HEK293T (cell line): ENCODE measurements around the gene CACTIN.

ENCODE experiments used
- CTCF ChIA-PET: fragments of 350-600 bp; formaldehyde crosslinking; extraction: SDS; loops from one replicate; lab custom pipeline; 2021; ENCODE audit warnings: antibody characterized with exemption, inconsistent platforms; lab: Yijun Ruan, JAX
- POLR2A ChIA-PET: fragments of 350-600 bp; formaldehyde crosslinking; extraction: SDS; loops from one replicate; lab custom pipeline; 2020; ENCODE audit warnings: antibody characterized with exemption, inconsistent platforms; lab: Yijun Ruan, JAX
- DNase-seq: peaks from one replicate; pipeline ENCODE4 v3.0.0; 2012; ENCODE audit warnings: mixed read lengths; ENCODE audit errors: extremely low spot score
- ARNT ChIP-seq: fragments of 450-650 bp; IDR thresholded peaks from 2 replicates; pipeline ENCODE4 v1.6.1; 2017; ENCODE audit warnings: mild to moderate bottlenecking
- BHLHE40 ChIP-seq: fragments of 450-650 bp; IDR thresholded peaks from 2 replicates; pipeline ENCODE4 v1.6.1; 2016; ENCODE audit warnings: mild to moderate bottlenecking, moderate library complexity, borderline replicate concordance
- CTBP1 ChIP-seq: fragments of 450-650 bp; IDR thresholded peaks from 2 replicates; pipeline ENCODE4 v1.6.1; 2016; ENCODE audit warnings: borderline replicate concordance
- ELF4 ChIP-seq: fragments of 450-650 bp; IDR thresholded peaks from 2 replicates; pipeline ENCODE4 v1.6.1; 2017; ENCODE audit warnings: antibody characterized with exemption
- FOXA1 ChIP-seq: fragments of 450-650 bp; IDR thresholded peaks from 2 replicates; pipeline ENCODE4 v1.6.1; 2016; ENCODE audit warnings: mild to moderate bottlenecking
- FOXK2 ChIP-seq: fragments of 450-650 bp; IDR thresholded peaks from 2 replicates; pipeline ENCODE4 v1.6.1; 2016; ENCODE audit warnings: mild to moderate bottlenecking
- FOXM1 ChIP-seq: fragments of 450-650 bp; IDR thresholded peaks from 2 replicates; pipeline ENCODE4 v1.6.1; 2017; ENCODE audit warnings: mild to moderate bottlenecking, borderline replicate concordance
- HDGF ChIP-seq: fragments of 450-650 bp; IDR thresholded peaks from 2 replicates; pipeline ENCODE4 v1.6.1; 2017; ENCODE audit warnings: antibody characterized with exemption, borderline replicate concordance
- L3MBTL2 ChIP-seq: fragments of 450-650 bp; conservative IDR thresholded peaks from 2 replicates; pipeline ENCODE4 v1.6.1; 2016; ENCODE audit warnings: mild to moderate bottlenecking
- LEF1 ChIP-seq: fragments of 450-650 bp; IDR thresholded peaks from 2 replicates; pipeline ENCODE4 v1.6.1; 2017; ENCODE audit warnings: mild to moderate bottlenecking, borderline replicate concordance
- NFRKB ChIP-seq: fragments of 450-650 bp; IDR thresholded peaks from 2 replicates; pipeline ENCODE4 v1.6.1; 2016; ENCODE audit warnings: mild to moderate bottlenecking, moderate library complexity
- SP1 ChIP-seq: fragments of 450-650 bp; IDR thresholded peaks from 2 replicates; pipeline ENCODE4 v1.6.1; 2017
- SUZ12 ChIP-seq: fragments of 450-650 bp; IDR thresholded peaks from 2 replicates; pipeline ENCODE4 v1.6.1; 2016; ENCODE audit warnings: mild to moderate bottlenecking
- TARDBP ChIP-seq: fragments of 450-650 bp; IDR thresholded peaks from 2 replicates; pipeline ENCODE4 v1.6.1; 2016
- ZNF384 ChIP-seq: fragments of 450-650 bp; IDR thresholded peaks from 2 replicates; pipeline ENCODE4 v1.6.1; 2016
- TF ChIP-seq, protein P1 (sequence below): fragments of 450-650 bp; IDR thresholded peaks from 2 replicates; pipeline ENCODE4 v1.6.1; 2016

The CACTIN gene

GRCh38 chr19:3642987-3643673 lies 16.5 kb upstream of the CACTIN start:
- peak; percentile 83 for DNase-seq
- TF ChIP-seq CTBP1: no peak
- no peak for TF ChIP-seq LEF1
- TF ChIP-seq FOXA1: no peak
- TF ChIP-seq SP1: no peak
- TF ChIP-seq FOXM1: no peak
- no peak for TF ChIP-seq TARDBP
- no peak for TF ChIP-seq L3MBTL2
- no peak for TF ChIP-seq ARNT
- TF ChIP-seq, protein P1, sequence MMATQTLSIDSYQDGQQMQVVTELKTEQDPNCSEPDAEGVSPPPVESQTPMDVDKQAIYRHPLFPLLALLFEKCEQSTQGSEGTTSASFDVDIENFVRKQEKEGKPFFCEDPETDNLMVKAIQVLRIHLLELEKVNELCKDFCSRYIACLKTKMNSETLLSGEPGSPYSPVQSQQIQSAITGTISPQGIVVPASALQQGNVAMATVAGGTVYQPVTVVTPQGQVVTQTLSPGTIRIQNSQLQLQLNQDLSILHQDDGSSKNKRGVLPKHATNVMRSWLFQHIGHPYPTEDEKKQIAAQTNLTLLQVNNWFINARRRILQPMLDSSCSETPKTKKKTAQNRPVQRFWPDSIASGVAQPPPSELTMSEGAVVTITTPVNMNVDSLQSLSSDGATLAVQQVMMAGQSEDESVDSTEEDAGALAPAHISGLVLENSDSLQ: no peak
- TF ChIP-seq ELF4: no peak
- TF ChIP-seq BHLHE40: no peak
- no peak for TF ChIP-seq SUZ12
- TF ChIP-seq NFRKB: no peak
- TF ChIP-seq FOXK2: no peak
- TF ChIP-seq ZNF384: no peak
- no peak for TF ChIP-seq HDGF
- CTCF ChIA-PET: no interaction called here
- POLR2A ChIA-PET: no interaction called here

- CTCF ChIA-PET: no interaction called here
- TF ChIP-seq L3MBTL2: no peak
- no peak for DNase-seq
- POLR2A ChIA-PET: no interaction called here
Observed at GRCh38 chr19:3642296-3642695, 15.7 kb upstream of the CACTIN start.

DNA sequence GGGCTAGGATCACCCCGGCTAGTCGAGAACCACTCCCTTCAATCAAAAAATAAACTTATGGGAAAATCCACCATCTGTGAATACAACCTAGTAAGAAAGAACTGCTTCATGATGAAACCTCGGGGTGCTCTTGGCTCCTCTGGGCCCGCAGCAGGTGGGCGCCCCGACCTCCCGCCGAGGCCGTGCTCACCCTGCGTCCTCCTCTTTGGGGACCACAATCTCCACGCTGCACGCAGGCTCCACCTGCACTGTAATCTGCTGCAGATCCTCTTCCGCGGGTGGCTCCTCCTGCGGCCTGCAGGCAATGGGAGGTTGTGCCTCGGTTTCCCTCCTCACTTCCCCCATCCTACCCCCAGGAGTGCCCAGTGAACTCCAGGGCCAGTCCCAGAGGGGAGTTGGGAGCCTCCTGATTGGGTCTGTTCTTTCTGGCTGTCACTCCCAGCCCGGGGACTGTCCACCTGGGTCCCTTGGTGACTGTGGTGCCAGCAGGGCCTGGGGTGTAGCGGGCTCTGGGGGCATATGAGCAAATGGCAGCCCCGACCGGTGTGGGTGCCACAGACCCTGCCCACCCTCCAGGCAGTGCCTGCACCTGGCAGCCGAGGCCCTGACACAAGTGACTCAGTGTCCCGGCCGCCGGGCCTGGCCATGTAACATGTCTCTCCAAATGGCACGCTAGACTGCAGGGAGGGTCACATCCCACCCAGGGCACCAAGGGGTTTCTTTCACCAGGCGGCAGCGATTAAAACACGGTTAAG lies 15.1 kb upstream of the CACTIN start:
- no peak for DNase-seq
- ChIA-PET POLR2A (no interaction called here), CTCF (no interaction called here)
- TF ChIP-seq HDGF: no peak
- TF ChIP-seq BHLHE40: no peak
- no peak for TF ChIP-seq CTBP1
- no peak for TF ChIP-seq TARDBP
- TF ChIP-seq FOXA1: no peak
- TF ChIP-seq NFRKB: no peak
- TF ChIP-seq, protein P1: no peak
- TF ChIP-seq L3MBTL2: no peak
- TF ChIP-seq ELF4: no peak
- no peak for TF ChIP-seq FOXK2
- no peak for TF ChIP-seq FOXM1
- TF ChIP-seq ZNF384: no peak
- no peak for TF ChIP-seq SUZ12
- no peak for TF ChIP-seq ARNT
- TF ChIP-seq SP1: no peak

- TF ChIP-seq LEF1: no peak
- TF ChIP-seq NFRKB: no peak
- TF ChIP-seq BHLHE40: no peak
- TF ChIP-seq, protein P1: no peak
- TF ChIP-seq FOXK2: no peak
- TF ChIP-seq HDGF: no peak
- TF ChIP-seq CTBP1: no peak
- TF ChIP-seq ELF4: no peak
- TF ChIP-seq SUZ12: no peak
- ChIA-PET CTCF (no interaction called here), POLR2A (no interaction called here)
- DNase-seq: no peak
Observed at GRCh38 chr19:3639479-3639878, 12.9 kb upstream of the CACTIN start.

- CTCF ChIA-PET: no interaction called here
- DNase-seq: no peak
- TF ChIP-seq BHLHE40: no peak
- TF ChIP-seq HDGF: no peak
- no peak for TF ChIP-seq TARDBP
- TF ChIP-seq FOXK2: no peak
- no peak for TF ChIP-seq FOXM1
- POLR2A ChIA-PET: no interaction called here
Observed at GRCh38 chr19:3638208-3639193, 11.9 kb upstream of the CACTIN start.

DNA sequence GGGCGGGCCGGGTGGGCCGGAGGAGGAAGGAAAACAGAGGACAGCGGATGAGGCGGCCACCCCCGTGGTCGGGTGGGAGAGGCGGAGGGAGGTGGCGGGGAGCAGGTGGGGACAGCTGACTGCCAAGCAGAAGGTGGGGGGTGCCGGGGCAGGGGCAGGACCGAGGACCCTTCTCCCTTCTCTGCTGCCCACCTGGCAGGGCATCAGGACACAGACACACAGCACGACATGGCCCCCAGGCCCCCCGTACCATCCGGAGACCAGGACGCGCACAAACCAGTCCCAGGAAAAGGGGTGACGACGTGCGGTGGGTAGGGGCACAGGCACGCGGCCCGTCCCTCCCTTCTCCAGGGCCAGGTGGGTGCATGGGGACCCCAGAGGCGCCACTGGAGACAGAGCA lies 11.0 kb upstream of the CACTIN start:
- DNase-seq: no peak
- CTCF ChIA-PET: no interaction called here
- TF ChIP-seq, protein P1: no peak
- TF ChIP-seq BHLHE40 (no peak), ARNT (no peak), CTBP1 (no peak), ELF4 (no peak), LEF1 (no peak), FOXM1 (no peak), HDGF (no peak), FOXK2 (no peak)
- POLR2A ChIA-PET: no interaction called here
